HG03045 (cell line): ENCODE data around the gene CTNNAL1.
A peak's percentile ranks its signal among the peaks of the same experiment; 100 is the strongest.
"Not testable (repeated sequence)": the region's sequence is repeated elsewhere in the genome, so short reads cannot be mapped to it uniquely, and the experiment has no call there.

Experiments used
- ATAC-seq: cut with Tn5 transposase; IDR thresholded peaks from one replicate; pipeline ENCODE4 v1.9.1; 2021; ENCODE audit warnings: mild to moderate bottlenecking, moderate library complexity; ENCODE audit not compliant: unreplicated experiment

The CTNNAL1 gene

DNA sequence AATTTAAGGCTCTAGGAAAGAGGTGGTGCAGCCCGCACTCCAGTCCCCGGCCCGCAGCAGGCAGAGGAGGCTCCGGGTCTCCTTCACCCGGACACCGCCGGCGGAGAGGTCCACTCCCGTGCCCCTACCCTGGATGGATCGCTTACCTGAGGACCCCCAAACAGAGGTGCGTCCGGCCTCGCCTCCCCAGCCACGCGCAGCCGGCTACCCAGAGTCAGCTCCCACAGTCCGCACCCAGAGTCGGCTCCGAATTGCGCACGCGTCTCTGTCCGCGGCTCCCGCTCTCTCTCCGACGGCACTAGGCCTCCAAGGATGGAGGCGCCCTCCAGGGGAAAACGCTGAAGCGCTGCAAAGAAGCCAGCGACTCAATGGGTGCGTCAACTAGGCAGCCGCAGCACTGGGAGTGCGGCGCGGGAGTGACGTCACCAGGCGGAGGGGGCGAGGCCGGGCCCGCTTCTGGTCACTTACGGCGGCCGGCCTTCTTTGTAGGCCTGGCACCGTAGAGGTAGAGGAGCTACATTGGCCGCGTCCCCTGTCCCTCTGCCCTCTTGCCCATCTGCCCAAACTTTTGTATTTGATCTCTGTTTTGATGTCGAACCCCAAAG lies 79.5 kb downstream of the CTNNAL1 start, which contains the start of gene ELP1:
ELP1 (minus strand) TSS at position 407 of the 605 bp plus-strand sequence. CDS start 2,978 bp downstream, outside the sequence.
- ATAC-seq: peak; percentile 86

DNA sequence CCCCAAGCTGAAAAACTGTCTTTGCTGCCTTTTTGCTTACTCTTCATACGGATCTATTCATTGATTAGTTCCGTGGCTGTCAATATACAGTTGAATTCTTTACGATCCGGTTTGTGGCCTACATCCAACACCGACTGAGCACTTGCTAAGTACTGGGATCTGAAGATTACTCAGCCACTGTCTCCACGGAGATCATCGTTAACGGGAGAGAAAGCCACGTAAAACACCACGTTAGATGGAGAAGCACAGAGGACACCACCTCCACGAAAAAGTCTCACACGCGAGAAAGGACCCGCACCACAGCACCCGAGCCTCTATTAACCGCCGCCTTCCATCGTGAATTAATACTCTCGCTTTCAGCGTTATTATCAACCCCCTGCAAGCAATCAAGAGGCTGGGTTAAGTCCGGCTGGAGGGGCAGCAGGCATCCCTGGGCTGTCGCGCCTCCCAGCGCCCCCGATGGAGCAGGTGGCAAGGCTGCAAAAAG lies 80.0 kb downstream of the CTNNAL1 start:
- ATAC-seq: peak; percentile 2

DNA sequence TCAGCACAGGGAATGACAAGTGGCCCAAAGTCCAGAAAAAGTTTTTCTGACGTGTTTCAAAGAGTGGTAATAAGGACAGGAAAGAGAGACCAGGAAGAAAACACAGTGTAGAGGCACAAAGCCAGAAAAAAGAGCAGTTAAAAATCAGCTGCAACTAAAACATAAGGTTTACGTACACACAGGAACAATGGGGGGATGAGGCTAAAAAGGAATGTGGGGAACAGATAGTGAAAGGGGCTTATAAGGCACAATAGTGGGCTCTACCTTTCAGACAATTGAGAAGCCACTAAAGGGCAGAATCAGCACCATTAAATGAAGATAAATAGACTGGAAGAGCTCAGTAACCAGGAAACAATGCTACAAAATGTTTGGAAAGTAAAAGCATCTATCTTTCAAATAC lies 84.9 kb downstream of the CTNNAL1 start:
- ATAC-seq: no peak

DNA sequence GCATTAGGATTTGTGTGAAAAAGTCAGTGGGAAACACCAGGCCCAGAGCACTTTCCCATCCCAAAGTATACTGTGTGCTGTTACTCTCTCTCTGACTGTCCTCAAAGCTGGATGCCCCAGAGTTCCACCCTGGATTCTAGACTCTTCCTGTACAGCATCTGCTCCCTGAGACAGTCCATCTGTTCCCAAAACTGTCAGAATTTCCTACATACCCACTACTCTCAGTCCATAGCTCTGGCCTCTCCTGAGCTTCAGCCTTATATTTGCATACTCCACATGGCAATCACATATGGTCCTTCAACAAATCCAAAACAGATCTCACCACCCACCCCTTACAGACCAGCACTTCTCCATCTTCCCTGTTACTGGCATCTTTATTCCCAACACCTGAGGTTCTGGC lies 88.8 kb downstream of the CTNNAL1 start:
- no peak for ATAC-seq

DNA sequence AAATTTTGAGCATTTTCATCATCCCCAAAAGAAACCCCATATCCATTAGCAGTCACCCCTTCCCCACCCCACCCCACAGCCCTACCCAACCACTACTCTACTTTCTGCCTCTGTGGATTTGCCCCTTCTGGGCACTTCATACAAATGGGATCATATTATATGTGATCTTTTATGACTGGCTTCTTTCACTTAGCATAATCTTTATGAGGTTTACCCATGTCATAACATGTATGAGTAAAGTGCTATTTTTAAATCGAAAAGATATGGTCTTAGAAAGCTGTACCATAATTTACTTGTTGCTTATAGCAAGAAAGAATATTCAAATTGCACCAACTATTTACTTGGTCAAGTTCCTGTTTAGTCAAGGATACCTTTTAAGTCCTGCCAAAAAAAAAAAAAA lies 92.1 kb downstream of the CTNNAL1 start:
- ATAC-seq: no peak

DNA sequence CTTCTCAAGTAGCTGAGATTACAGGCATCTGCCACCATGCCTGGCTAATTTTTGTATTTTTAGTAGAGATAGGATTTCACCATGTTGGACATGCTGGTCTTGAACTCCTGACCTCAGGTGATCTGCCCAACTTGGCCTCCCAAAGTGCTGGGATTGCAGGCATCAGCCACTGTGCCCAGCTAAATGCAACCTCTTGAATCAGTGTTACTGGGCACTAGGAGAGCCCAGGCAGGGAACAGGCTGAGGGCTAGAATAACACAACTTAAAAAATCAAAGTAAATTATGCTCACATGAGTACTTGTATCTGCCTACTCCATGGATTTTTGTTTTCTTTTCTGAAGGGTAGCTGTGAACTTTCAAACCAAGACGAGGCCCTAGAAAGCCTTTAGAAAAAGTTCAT lies 92.9 kb downstream of the CTNNAL1 start:
- ATAC-seq: not testable (repeated sequence)

DNA sequence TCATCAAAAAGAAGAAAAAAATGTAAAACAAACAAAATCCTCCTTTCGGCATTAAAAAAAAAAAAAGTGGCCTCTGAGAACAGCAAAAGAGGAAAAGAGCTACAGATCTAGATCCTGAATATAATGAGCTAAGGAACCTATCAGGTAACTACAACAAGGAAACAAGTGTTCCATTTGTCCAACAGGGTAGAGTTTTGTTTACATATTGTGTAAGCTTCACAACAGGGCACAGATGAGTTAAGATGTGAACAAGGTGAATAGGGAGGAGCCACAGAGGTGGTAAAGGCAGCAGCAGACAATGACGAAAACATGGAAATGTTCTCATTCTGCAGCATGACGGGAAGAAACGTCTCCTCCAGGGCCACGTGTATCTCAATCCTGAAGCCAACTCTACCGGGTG lies 93.8 kb downstream of the CTNNAL1 start:
- ATAC-seq: no peak

DNA sequence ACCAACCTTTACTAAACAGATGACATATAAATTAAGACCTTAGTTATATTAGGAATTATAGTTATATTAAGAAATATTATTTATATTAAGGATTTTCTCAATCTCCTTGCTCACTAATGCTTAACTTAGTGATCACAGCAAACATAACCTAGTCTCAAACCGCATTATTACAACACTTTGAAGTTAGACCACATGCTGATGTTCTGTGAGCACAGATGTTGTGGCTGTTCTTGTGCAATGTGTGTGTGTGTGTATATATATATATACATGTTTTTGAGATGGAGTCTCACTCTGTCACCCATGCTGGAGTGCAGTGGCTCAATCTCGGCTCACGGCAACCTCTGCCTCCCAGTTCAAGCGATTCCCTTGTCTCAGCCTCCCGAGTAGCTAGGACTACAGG lies 99.9 kb downstream of the CTNNAL1 start:
- ATAC-seq: no peak

DNA sequence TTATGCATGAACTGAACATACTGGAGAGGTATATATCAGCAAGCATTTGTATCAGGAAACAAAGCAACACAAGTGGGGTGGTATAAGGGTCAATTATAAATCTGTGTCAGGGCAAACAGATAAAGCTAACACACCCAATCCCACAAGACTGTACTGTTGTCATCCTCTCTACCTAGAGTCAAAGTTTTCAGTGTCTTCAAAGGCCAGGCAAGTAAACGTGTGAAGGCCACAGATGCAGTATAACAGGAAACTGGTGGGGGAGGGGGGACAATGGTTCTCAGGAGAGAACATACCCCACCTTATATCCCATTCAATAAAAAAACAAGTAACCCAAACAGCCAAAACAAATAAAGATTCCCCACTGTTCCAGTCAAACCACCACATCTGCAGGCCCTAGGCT lies 101.5 kb downstream of the CTNNAL1 start:
- ATAC-seq: no peak

DNA sequence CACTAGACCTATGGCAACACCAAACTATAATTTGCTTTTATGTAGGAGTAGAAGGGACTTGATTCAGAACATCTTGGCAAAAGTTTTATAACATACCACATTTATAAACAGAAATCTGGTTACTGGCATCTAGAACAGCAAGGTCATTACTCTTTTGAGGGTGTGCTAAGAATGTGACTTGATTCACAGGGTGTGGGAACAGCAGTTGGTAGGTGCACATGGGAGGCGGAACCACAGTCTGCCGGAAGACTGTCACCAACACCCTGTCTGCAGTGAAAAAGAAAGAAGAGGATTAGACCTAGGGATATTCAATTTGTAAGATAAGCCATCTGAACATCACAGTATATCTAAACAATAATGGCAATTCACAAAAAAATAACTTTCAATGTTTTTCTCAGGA lies 102.4 kb downstream of the CTNNAL1 start:
- ATAC-seq: no peak

DNA sequence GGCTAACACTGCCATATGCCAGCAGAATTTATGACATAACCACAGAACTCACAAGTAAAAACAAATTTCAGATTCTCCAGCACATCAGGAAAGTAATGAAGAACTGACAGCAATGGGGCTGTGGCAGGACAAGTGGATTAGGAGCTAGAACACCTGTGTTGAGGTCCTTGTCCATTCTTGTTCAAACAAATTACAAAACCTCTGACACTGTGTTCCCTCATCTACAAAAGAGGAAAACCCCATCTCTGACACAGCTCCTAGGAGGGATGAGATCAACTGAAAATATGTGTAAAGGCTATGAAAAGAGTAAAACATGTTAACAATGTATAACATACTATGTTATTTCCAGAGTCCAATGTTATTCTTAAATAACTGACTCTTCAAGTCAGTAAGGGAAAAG lies 102.9 kb downstream of the CTNNAL1 start:
- ATAC-seq: no peak

DNA sequence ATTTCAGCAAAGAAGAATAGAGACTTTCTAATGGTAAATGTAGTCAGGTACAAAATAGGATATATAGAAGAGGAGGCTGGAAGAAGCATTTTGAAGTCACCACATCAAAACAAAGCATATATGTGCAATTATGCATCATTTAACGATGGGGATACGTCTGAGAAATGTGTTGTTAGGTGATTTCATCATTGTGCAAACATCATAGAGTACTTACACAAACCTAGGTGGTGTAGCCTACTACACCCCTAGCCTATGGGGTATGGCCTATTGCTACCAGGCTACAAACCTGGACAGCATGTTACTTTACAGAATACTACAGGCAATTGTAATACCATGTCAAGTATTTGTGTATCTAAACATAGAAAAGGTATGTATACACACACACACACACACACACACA lies 107.8 kb downstream of the CTNNAL1 start:
- ATAC-seq: no peak

DNA sequence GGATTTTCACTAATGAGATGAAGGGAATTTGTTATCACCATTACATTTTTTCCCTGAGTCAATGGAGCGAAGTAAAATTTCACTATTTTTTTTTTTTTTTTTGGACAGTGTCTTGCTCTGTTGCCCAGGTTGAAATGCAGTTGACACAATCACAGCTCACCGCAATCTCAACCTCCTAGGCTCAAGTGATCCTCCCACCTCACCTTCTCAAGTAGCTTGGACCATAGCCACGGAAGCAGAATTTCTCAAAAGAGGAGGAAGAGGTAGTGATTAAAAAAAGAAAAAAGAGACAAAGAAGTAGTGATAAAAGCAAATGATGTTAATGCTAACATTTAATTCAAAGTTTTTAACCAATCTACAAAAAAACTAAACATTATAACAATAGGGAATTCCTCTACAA lies 109.1 kb downstream of the CTNNAL1 start:
- no peak for ATAC-seq

DNA sequence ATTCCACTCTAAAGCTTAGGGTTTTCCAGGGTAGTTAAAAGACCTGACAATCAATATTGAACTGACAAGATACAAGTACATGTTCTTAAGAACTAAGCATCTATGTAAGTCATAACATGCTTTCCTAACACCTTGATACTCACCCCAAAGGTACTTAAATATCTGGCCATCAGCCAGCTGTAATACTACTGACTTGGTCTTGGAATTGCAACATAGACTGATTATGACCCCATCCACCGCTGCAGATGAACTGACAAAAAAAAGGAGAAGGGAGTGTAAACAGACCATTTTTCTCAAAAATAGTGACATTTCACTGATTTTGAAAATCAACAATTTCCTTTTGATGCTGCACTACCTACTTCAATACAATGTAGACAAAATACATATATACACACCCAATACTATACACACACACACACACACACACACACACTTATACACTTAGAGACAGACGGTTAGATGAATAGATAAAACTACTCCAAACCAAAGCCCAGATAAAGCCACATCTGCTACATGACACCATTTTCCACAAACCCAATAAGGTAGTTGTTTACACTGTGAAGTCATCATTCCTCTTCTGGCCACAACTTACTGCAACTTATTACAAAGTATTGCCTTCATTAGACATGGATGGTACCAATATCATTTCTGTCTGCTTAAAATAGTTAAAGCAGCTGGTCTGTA lies 109.7 kb downstream of the CTNNAL1 start:
- ATAC-seq: no peak

DNA sequence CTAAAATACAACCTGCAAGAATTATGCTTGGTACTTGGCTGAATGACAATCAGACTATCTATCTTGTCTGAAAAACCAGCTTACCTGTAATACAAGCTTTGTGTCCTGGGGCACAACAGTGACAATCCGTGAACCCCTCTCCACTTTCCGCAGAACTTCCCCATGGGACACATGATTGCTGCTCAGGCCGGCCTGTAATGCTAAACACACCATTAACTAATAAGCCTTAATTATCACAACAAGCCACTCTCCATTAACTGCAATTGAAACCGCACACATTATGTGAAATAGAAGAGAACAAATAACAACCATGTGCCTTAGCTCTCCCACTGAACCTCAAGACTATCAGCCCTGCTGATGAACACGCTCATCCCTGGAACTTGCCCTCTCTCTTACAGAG lies 113.1 kb downstream of the CTNNAL1 start:
- no peak for ATAC-seq

DNA sequence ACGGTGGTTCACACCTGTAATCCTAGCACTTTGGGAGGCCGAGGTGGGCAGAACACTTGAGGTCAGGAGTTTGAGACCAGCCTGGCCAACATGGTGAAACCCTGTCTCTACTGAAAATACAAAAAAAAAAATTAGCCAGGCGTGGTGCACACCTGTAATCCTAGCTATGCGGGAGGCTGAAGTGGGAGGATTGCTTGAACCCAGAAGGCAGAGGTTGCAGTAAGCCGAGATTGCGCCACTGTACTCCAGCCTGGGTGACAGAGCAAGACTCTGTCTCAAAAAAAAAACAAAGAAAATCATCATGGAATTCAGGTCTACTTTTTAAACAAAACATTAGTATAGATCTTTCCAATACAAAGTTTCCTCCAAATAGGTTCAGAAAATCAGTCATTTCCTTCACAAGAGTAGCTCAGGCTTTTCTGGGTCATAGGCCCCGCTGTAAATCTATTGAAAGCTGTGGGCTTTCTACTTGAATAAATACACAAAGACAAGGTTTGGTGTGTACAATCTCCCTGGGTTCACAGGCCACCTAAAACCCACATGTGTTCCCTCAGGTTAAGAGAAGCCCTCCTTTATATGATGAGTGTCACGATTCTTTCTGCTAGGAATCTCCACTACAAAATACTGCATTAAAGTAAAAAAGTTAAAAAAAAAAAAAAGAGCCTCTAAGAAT lies 114.1 kb downstream of the CTNNAL1 start:
- not testable (repeated sequence) for ATAC-seq

DNA sequence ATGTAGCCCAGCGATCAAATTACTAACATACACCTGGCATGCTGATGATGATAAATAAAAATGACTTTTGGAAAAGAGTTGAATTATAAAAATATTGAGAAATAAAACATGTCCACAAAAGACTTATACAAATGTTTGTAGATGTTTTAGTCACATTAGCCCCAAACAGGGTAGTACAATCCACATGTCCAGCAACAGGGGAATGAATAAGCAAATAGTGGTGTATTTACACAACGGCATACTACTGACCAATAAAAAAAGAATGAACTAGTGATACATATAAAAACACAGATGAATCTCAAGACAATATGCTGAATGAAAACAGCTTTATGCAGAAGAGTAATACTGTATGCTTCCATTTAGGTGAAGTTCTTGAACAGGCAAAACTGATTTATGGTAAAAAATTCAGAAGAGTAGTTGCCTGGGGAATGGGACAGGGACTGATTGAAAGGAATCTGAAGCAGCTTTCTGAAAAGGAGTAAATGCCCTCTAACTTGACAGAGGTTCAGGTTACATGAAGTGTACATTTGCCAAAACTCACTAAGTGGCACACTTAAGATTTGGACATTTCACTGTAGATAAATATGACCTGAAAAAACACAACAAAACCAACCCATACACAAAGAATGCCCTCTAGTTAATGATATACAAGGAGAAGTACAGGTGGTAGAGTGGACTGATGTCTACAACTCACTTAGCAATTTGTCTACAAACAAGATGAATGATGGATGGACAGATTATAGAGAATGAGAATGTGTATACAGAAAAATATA lies 115.8 kb downstream of the CTNNAL1 start:
- no peak for ATAC-seq

DNA sequence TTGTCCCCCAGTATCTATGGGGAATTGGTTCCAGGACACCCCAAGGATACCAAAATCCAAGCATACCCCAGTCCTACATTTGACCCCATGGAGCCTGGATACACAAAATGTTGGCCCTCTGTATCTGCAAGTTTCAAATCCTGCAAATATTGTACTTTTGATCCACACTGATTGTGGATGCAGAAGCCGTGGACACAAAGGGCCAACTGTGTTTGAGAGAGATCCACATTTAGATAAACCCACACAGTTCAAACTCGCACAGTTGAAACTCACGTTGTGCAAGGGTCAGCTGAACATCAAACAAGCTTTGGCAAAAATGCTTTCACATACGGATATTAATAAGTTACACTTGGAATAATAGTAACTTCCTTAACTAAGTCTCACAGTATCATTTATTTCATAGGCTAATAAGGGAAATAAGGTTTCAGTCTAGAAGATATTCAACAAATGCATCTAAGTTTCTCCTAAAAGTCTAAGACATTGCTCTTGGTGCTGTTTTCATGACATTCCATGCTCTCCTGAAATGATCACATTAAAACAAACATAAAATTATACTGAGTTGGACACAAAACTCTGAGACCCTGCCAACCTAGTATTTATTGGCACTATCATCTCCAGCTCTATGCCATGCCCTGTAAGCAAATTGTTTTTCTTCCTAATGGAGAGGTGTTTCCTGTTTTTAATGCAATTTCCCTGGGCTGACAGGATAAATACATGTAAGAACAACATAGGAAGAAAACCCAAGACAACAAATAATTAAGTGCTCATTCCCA lies 118.9 kb downstream of the CTNNAL1 start:
- no peak for ATAC-seq
